ENCODE measurements around the gene TEDC1. TPM values are rescaled to one million over a fixed set of nuclear protein-coding genes. Genes with fewer than 3 reads are reported as not detected.

Gene TEDC1
- total and polyA plus RNA-seq, 2 experiments from 2014 or later = 6.4 to 9.8 TPM

GRCh38 chr14:105460616-105461015 lies 30.4 kb upstream of the TEDC1 start:
- DNase-seq = no peak
- Histone ChIP-seq H3K79me2 (ENCODE audit: insufficient read depth) (no peaks in the 10 kb centered on the region), H3K4me1 (ENCODE audit: insufficient read depth) (no peaks in the 10 kb centered on the region), H2AFZ (no peak overlapping the region), H4K20me1 (ENCODE audit: insufficient read depth) (no peaks in the 10 kb centered on the region), H3K4me2 (ENCODE audit: unreplicated experiment) (no peak overlapping the region), H3F3A (ENCODE audit: insufficient read depth) (no peaks in the 10 kb centered on the region), H3K36me3 (ENCODE audit: low read depth) (no peaks in the 10 kb centered on the region; the same call in 1 of the 2 replicates), H3K9ac (no peak overlapping the region), H3K9me3 (ENCODE audit: low read depth) (no peaks in the 10 kb centered on the region), H3K27me3 (replicated peaks; ENCODE audit: insufficient read depth) (no peaks in the 10 kb centered on the region), H3K9me2 (ENCODE audit: insufficient read depth) (no peaks in the 10 kb centered on the region), H3K27ac (no peak overlapping the region), H3K4me3 (no peak overlapping the region)
- in situ Hi-C loops (cut with MboI) = no loop called here
- TF ChIP-seq EZH2phosphoT487 (IDR thresholded peaks at IDR 0.05; ENCODE audit: insufficient read depth, low read depth) (no peak), EZH2 (IDR thresholded peaks at IDR 0.05; ENCODE audit: insufficient read depth, poor library complexity, severe bottlenecking) (no peak)
- 95 to 97% methylated on average over 17 of the region's 17 CpGs for WGBS, 2 experiments (ENCODE audit: low coverage in 1 of 2, low lambda C conversion rate in 2 of 2, missing lambda C conversion rate in 2 of 2)

GRCh38 chr14:105461903-105462302 lies 29.1 kb upstream of the TEDC1 start:
- Histone ChIP-seq H3K27me3 (replicated peaks; ENCODE audit: insufficient read depth) (no peaks in the 10 kb centered on the region), H3K9me3 (ENCODE audit: low read depth) (no peaks in the 10 kb centered on the region), H3K4me3 (no peak overlapping the region), H3K4me2 (ENCODE audit: unreplicated experiment) (no peak overlapping the region), H2AFZ (no peak overlapping the region), H3K79me2 (ENCODE audit: insufficient read depth) (no peaks in the 10 kb centered on the region), H3F3A (ENCODE audit: insufficient read depth) (no peaks in the 10 kb centered on the region), H3K9me2 (ENCODE audit: insufficient read depth) (no peaks in the 10 kb centered on the region), H3K36me3 (ENCODE audit: low read depth) (no peaks in the 10 kb centered on the region; the same call in 1 of the 2 replicates), H3K27ac (no peak overlapping the region), H4K20me1 (ENCODE audit: insufficient read depth) (no peaks in the 10 kb centered on the region), H3K9ac (no peak overlapping the region), H3K4me1 (ENCODE audit: insufficient read depth) (no peaks in the 10 kb centered on the region)
- no peak for DNase-seq
- in situ Hi-C loops (cut with MboI) = no loop called here
- WGBS, 2 experiments (ENCODE audit: low coverage in 1 of 2, low lambda C conversion rate in 2 of 2, missing lambda C conversion rate in 2 of 2) = 93% methylated on average over 17 to 18 of the region's 18 CpGs
- TF ChIP-seq EZH2 (IDR thresholded peaks at IDR 0.05; ENCODE audit: insufficient read depth, poor library complexity, severe bottlenecking) = no peak
- TF ChIP-seq EZH2phosphoT487 (IDR thresholded peaks at IDR 0.05; ENCODE audit: insufficient read depth, low read depth) = no peak

GRCh38 chr14:105464501-105464900 lies 26.5 kb upstream of the TEDC1 start:
- H3K9me2 ChIP-seq (ENCODE audit: insufficient read depth) = no peaks in the 10 kb centered on the region
- H2AFZ ChIP-seq = no peak overlapping the region
- H3K79me2 ChIP-seq (ENCODE audit: insufficient read depth) = no peaks in the 10 kb centered on the region
- H4K20me1 ChIP-seq (ENCODE audit: insufficient read depth) = no peaks in the 10 kb centered on the region
- no peak overlapping the region for H3K4me3 ChIP-seq
- no peaks in the 10 kb centered on the region; the same call in 1 of the 2 replicates for H3K36me3 ChIP-seq (ENCODE audit: low read depth)
- no peaks in the 10 kb centered on the region for H3K9me3 ChIP-seq (ENCODE audit: low read depth)
- no peaks in the 10 kb centered on the region for H3F3A ChIP-seq (ENCODE audit: insufficient read depth)
- in situ Hi-C loops (cut with MboI) = no loop called here
- no peak overlapping the region for H3K9ac ChIP-seq
- WGBS, 2 experiments (ENCODE audit: low coverage in 1 of 2, low lambda C conversion rate in 2 of 2, missing lambda C conversion rate in 2 of 2) = 95% methylated on average over 33 of the region's 33 CpGs
- no peak overlapping the region for H3K4me2 ChIP-seq (ENCODE audit: unreplicated experiment)
- no peaks in the 10 kb centered on the region for H3K4me1 ChIP-seq (ENCODE audit: insufficient read depth)
- no peak overlapping the region for H3K27ac ChIP-seq
- no peak for TF ChIP-seq EZH2phosphoT487 (IDR thresholded peaks at IDR 0.05; ENCODE audit: insufficient read depth, low read depth)
- no peak for TF ChIP-seq EZH2 (IDR thresholded peaks at IDR 0.05; ENCODE audit: insufficient read depth, poor library complexity, severe bottlenecking)
- no peak for DNase-seq
- H3K27me3 ChIP-seq (replicated peaks; ENCODE audit: insufficient read depth) = no peaks in the 10 kb centered on the region

GRCh38 chr14:105465209-105466031 lies 25.6 kb upstream of the TEDC1 start:
- no peak for DNase-seq
- Histone ChIP-seq H3F3A (ENCODE audit: insufficient read depth) (no peaks in the 10 kb centered on the region), H3K27me3 (replicated peaks; ENCODE audit: insufficient read depth) (no peaks in the 10 kb centered on the region), H3K4me2 (ENCODE audit: unreplicated experiment) (no peak overlapping the region), H3K4me1 (ENCODE audit: insufficient read depth) (no peaks in the 10 kb centered on the region), H3K4me3 (no peak overlapping the region), H3K9ac (no peak overlapping the region), H3K27ac (no peak overlapping the region), H3K36me3 (ENCODE audit: low read depth) (peaks cover 2% of the 10 kb centered on the region; the same call in 1 of the 2 replicates), H3K79me2 (ENCODE audit: insufficient read depth) (no peaks in the 10 kb centered on the region), H3K9me3 (ENCODE audit: low read depth) (no peaks in the 10 kb centered on the region), H2AFZ (no peak overlapping the region), H3K9me2 (ENCODE audit: insufficient read depth) (no peaks in the 10 kb centered on the region), H4K20me1 (ENCODE audit: insufficient read depth) (no peaks in the 10 kb centered on the region)
- in situ Hi-C loops (cut with MboI) = no loop called here
- no peak for TF ChIP-seq EZH2 (IDR thresholded peaks at IDR 0.05; ENCODE audit: insufficient read depth, poor library complexity, severe bottlenecking)
- TF ChIP-seq EZH2phosphoT487 (IDR thresholded peaks at IDR 0.05; ENCODE audit: insufficient read depth, low read depth) = no peak
- WGBS, 2 experiments (ENCODE audit: low coverage in 1 of 2, low lambda C conversion rate in 2 of 2, missing lambda C conversion rate in 2 of 2) = 79 to 81% methylated on average over 19 to 20 of the region's 20 CpGs
